Naive thymus-derived CD4-positive, alpha-beta T cell (primary cell): ENCODE data around the gene IQSEC2. TPM values are rescaled to one million over a fixed set of nuclear protein-coding genes. Genes with fewer than 3 reads are reported as not detected.

ENCODE experiments used
- ATAC-seq: fragments of 150-1000 bp; cut with Tn5 transposase; 2 replicates; pipeline ENCODE4 v1.10.0; 2021; ENCODE audit warnings: mild to moderate bottlenecking, moderate library complexity
- CTCF ChIA-PET: fragments of 350-600 bp; sonication (Branson Sonifier 250); formaldehyde crosslinking; loops from one replicate; lab custom pipeline; 2021; ENCODE audit warnings: antibody characterized with exemption; lab: Charles Lee
- POLR2A ChIA-PET: fragments of 350-600 bp; sonication (Branson Sonifier 250); formaldehyde crosslinking; loops from one replicate; lab custom pipeline; 2021; ENCODE audit warnings: antibody characterized with exemption, inconsistent platforms; lab: Charles Lee
- DNase-seq, 9 donors: peaks; one replicate each; pipeline versions ENCODE4 v3.0.0 to v3.0.0-alpha.2; 2020 to 2022; ENCODE audit warnings: mixed read lengths in 1 of 9
- H3K27ac ChIP-seq: one replicate; pipeline ENCODE4 v1.7.0; 2013; ENCODE audit warnings: mild to moderate bottlenecking, low read depth, low read length, moderate library complexity
- H3K27me3 ChIP-seq, 2 donors: one replicate each; pipeline ENCODE4 v1.7.0; 2013; ENCODE audit warnings: low read length in 2 of 2, mild to moderate bottlenecking in 2 of 2, moderate library complexity in 2 of 2; ENCODE audit not compliant: control insufficient read depth in 2 of 2, insufficient read depth in 2 of 2
- H3K36me3 ChIP-seq, 3 experiments: 1 replicate in 2 of 3; 2 replicates in 1 of 3; pipeline ENCODE4 v1.7.0; 2013; ENCODE audit warnings: low read length in 3 of 3, mild to moderate bottlenecking in 3 of 3, moderate library complexity in 1 of 3; ENCODE audit not compliant: insufficient read depth in 3 of 3, control insufficient read depth in 2 of 3
- H3K4me1 ChIP-seq, 2 donors: one replicate each; pipeline ENCODE4 v1.7.0; 2013; ENCODE audit warnings: low read length in 2 of 2, mild to moderate bottlenecking in 2 of 2, moderate library complexity in 1 of 2; ENCODE audit not compliant: control insufficient read depth in 2 of 2, insufficient read depth in 2 of 2
- H3K4me3 ChIP-seq: 2 replicates; pipeline ENCODE4 v1.7.0; 2013; ENCODE audit warnings: mild to moderate bottlenecking, low read length
- H3K9me3 ChIP-seq, 3 experiments: 1 replicate in 2 of 3; 2 replicates in 1 of 3; pipeline ENCODE4 v1.7.0; 2013; ENCODE audit warnings: low read length in 3 of 3; ENCODE audit not compliant: control insufficient read depth in 2 of 3
- H3K27ac Mint-ChIP-seq, 9 donors: one replicate each; pipeline ENCODE4 v1.8.0; 2020 to 2022; ENCODE audit warnings: mixed read lengths in 9 of 9, mild to moderate bottlenecking in 8 of 9, moderate library complexity in 5 of 9, inconsistent platforms in 2 of 9
- H3K27me3 Mint-ChIP-seq, 5 donors: one replicate each; pipeline ENCODE4 v1.8.0; 2021 to 2022; ENCODE audit warnings: mixed read lengths in 5 of 5, mild to moderate bottlenecking in 1 of 5
- H3K36me3 Mint-ChIP-seq, 5 donors: one replicate each; pipeline ENCODE4 v1.8.0; 2020 to 2022; ENCODE audit warnings: mixed read lengths in 5 of 5, mild to moderate bottlenecking in 3 of 5, inconsistent platforms in 1 of 5
- H3K4me1 Mint-ChIP-seq, 7 donors: one replicate each; pipeline ENCODE4 v1.8.0; 2020 to 2022; ENCODE audit warnings: mixed read lengths in 7 of 7, mild to moderate bottlenecking in 3 of 7, inconsistent platforms in 1 of 7
- H3K4me3 Mint-ChIP-seq, 10 donors: one replicate each; pipeline ENCODE4 v1.8.0; 2020 to 2022; ENCODE audit warnings: mild to moderate bottlenecking in 10 of 10, mixed read lengths in 10 of 10, moderate library complexity in 6 of 10, inconsistent platforms in 2 of 10
- H3K9me3 Mint-ChIP-seq, 11 donors: one replicate each; pipeline ENCODE4 v1.8.0; 2020 to 2022; ENCODE audit warnings: mixed read lengths in 11 of 11, mild to moderate bottlenecking in 4 of 11, inconsistent platforms in 1 of 11, moderate library complexity in 1 of 11
- intact Hi-C, 2 donors: fragments of 100-400 bp; cut with micrococcal nuclease; formaldehyde crosslinking; loops; one replicate each; pipeline ENCODE4 v1.15.1; 2023
- polyA plus RNA-seq, 2 donors: library from polyadenylated mRNA; unstranded; fragments of 300-500 nt; fragmentation: Illumina TruSeq; gene quantifications; one replicate each; pipeline ENCODE4 v1.2.3, GENCODE V29; 2021
- total RNA-seq, 6 experiments: library from RNA in 5 of 6; stranded (reverse) in 5 of 6; gene quantifications; 1 replicate in 5 of 6; 2 replicates in 1 of 6; pipeline ENCODE4 v1.2.3 and lab custom pipeline; 2021 to 2026

IQSEC2 gene
- total and polyA plus RNA-seq, 7 experiments from 2014 or later: 0.20 to 9.1 (median 0.46) TPM

DNA sequence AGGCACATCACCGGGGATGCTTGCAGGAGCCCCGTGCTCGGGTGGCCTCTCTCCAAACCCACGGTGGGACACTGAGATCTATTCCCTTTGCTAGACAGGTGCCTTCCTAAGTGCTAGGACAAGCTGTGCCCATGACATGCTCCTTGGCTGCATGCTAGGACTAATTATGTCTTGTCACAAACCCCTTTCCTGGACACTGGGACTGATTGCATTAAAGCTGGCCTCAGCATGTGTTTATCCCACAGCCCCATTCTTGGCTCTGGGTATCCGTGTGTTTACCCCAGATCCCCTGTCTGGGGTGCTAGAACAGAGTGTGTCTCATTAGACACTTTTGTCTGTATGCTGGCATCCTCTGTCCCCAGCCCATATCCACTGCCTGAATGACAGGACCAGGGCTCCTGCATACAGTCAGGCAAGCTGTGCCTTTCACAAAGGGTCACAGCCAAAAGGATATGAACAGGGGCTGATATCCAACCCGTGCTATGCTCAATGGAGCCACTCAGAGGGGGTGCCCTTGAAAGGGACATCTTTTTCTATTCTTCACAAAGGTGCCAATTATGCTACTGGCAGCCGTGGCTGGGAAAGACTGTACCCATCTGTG is 9.2 kb upstream of the IQSEC2 start:
- Mint-ChIP-seq H3K9me3 (no peaks in the 10 kb centered on the region), H3K4me3 (peak overlapping the region in 1 of 10 donors; percentile 25), H3K27me3 (no peaks in the 10 kb centered on the region), H3K36me3 (no peaks in the 10 kb centered on the region), H3K27ac (peak overlapping the region in 1 of 9 donors; percentile 5), H3K4me1 (peaks cover 7 to 31% (median 25%) of the 10 kb centered on the region in 7 donors)
- Histone ChIP-seq H3K27me3 (no peaks in the 10 kb centered on the region), H3K27ac (no peak overlapping the region), H3K36me3 (no peaks in the 10 kb centered on the region), H3K4me1 (peaks cover 6 to 19% of the 10 kb centered on the region in 2 donors), H3K9me3 (no peaks in the 10 kb centered on the region), H3K4me3 (no peak overlapping the region)
- intact Hi-C loops: no loop called here
- no peak for DNase-seq
- ChIA-PET CTCF (interaction anchor here (0.7 kb wide), 1 partner anchor 128 kb away, joined by 3 read pairs; no protein-coding TSS in a partner anchor), POLR2A (no interaction called here)
- no peak for ATAC-seq

GRCh38 chrX:53288189-53288588 is 6.8 kb upstream of the IQSEC2 start:
- peaks cover 7 to 37% (median 25%) of the 10 kb centered on the region in 7 donors for H3K4me1 Mint-ChIP-seq
- peak; percentile 50 for ATAC-seq
- CTCF ChIA-PET: interaction anchor here (0.6 to 1.8 kb wide), 6 partner anchors 22 to 194 kb away, joined by 3 to 5 read pairs (median 4); partner anchors contain the start of gene HSD17B10

GRCh38 chrX:53287493-53288138 is 6.2 kb upstream of the IQSEC2 start:
- H3K4me1 ChIP-seq: peaks cover 6 to 19% of the 10 kb centered on the region in 2 donors
- ATAC-seq (peak; percentile 69), DNase-seq (peak in 7 of 9 donors; percentile 23 to 45 (median 35))
- no peaks in the 10 kb centered on the region for H3K36me3 ChIP-seq
- Mint-ChIP-seq H3K9me3 (no peaks in the 10 kb centered on the region), H3K4me3 (peak overlapping the region; percentile 81 to 91 (median 84)), H3K4me1 (peaks cover 7 to 37% (median 25%) of the 10 kb centered on the region in 7 donors), H3K27ac (peak overlapping the region; percentile 78 to 93 (median 88)), H3K27me3 (no peaks in the 10 kb centered on the region), H3K36me3 (no peaks in the 10 kb centered on the region)
- CTCF ChIA-PET: interaction anchor here (0.6 to 1.8 kb wide), 8 partner anchors 23 to 234 kb away, joined by 3 to 5 read pairs (median 3); partner anchors contain the start of gene HSD17B10
- intact Hi-C loops: no loop called here
- POLR2A ChIA-PET: interaction anchor here (0.7 to 1.5 kb wide), 4 partner anchors 12 to 756 kb away, joined by 3 to 4 read pairs (median 3); no protein-coding TSS in a partner anchor
- no peaks in the 10 kb centered on the region for H3K9me3 ChIP-seq
- H3K4me3 ChIP-seq: peak overlapping the region; percentile 39
- peak overlapping the region; percentile 52 for H3K27ac ChIP-seq
- no peaks in the 10 kb centered on the region for H3K27me3 ChIP-seq

More at GRCh38 chrX:53288189-53288588, 6.8 kb upstream of the IQSEC2 start:
- Histone ChIP-seq H3K36me3 (no peaks in the 10 kb centered on the region), H3K27ac (peak overlapping the region; percentile 52), H3K4me1 (peaks cover 6 to 19% of the 10 kb centered on the region in 2 donors), H3K4me3 (peak overlapping the region; percentile 39), H3K27me3 (no peaks in the 10 kb centered on the region), H3K9me3 (no peaks in the 10 kb centered on the region)
- Mint-ChIP-seq H3K36me3 (no peaks in the 10 kb centered on the region), H3K4me3 (peak overlapping the region; percentile 81 to 91 (median 84)), H3K9me3 (no peaks in the 10 kb centered on the region), H3K27ac (peak overlapping the region; percentile 72 to 92 (median 87)), H3K27me3 (no peaks in the 10 kb centered on the region)
- DNase-seq: no peak
- intact Hi-C loops: no loop called here
- POLR2A ChIA-PET: interaction anchor here (0.8 to 1.5 kb wide), 2 partner anchors 145 to 755 kb away, joined by 3 to 4 read pairs; no protein-coding TSS in a partner anchor

DNA sequence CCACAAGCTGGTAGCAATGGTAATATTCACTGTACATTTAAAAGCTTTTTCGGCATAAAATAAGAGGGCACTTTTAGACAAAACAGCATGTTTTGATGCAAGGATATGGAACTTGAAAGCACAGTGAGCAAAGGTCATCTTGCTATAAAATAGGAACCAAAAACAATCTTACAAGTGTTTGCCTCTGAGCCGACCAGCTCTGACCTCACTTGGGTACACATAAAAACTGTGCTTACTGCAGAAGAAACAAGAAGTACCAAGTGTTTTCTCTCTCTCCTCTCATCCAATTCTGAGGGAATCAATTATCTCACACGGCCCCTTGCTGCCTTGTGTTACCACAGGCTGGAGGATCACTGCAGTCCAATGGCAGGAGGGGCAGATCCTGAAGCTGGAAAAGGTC is 4.8 kb upstream of the IQSEC2 start:
- Histone ChIP-seq H3K4me3 (no peak overlapping the region), H3K36me3 (no peaks in the 10 kb centered on the region), H3K27ac (no peak overlapping the region), H3K27me3 (no peaks in the 10 kb centered on the region), H3K9me3 (no peaks in the 10 kb centered on the region), H3K4me1 (peaks cover 6 to 19% of the 10 kb centered on the region in 2 donors)
- Mint-ChIP-seq H3K27ac (peak overlapping the region in 1 of 9 donors; percentile 33), H3K36me3 (no peaks in the 10 kb centered on the region), H3K9me3 (no peaks in the 10 kb centered on the region), H3K4me3 (peak overlapping the region in 5 of 10 donors; percentile 23 to 61 (median 25)), H3K4me1 (peaks cover 7 to 40% (median 25%) of the 10 kb centered on the region in 7 donors), H3K27me3 (no peaks in the 10 kb centered on the region)
- ChIA-PET POLR2A (interaction anchor here (0.6 kb wide), 1 partner anchor 1338 kb away, joined by 3 read pairs; no protein-coding TSS in a partner anchor), CTCF (interaction anchor here (1.8 kb wide), 1 partner anchor 26 kb away, joined by 4 read pairs; no protein-coding TSS in a partner anchor)
- intact Hi-C loops: no loop called here
- ATAC-seq (no peak), DNase-seq (no peak)

GRCh38 chrX:53285591-53285990 is 4.2 kb upstream of the IQSEC2 start:
- H3K36me3 ChIP-seq: no peaks in the 10 kb centered on the region
- H3K27me3 Mint-ChIP-seq: no peaks in the 10 kb centered on the region
- intact Hi-C loops: loop anchor here in 1 of 2 donors (1.0 to 2.0 kb wide), 2 partner anchors 27 to 151 kb away; no protein-coding TSS in a partner anchor
- DNase-seq: no peak
- H3K36me3 Mint-ChIP-seq: no peaks in the 10 kb centered on the region
- no peak overlapping the region for H3K27ac Mint-ChIP-seq
- H3K4me3 ChIP-seq: no peak overlapping the region
- POLR2A ChIA-PET: no interaction called here
- peaks cover 6 to 19% of the 10 kb centered on the region in 2 donors for H3K4me1 ChIP-seq
- H3K4me3 Mint-ChIP-seq: no peak overlapping the region
- no peaks in the 10 kb centered on the region for H3K27me3 ChIP-seq
- peaks cover 7 to 40% (median 25%) of the 10 kb centered on the region in 7 donors for H3K4me1 Mint-ChIP-seq
- CTCF ChIA-PET: interaction anchor here (1.8 kb wide), 1 partner anchor 27 kb away, joined by 4 read pairs; no protein-coding TSS in a partner anchor
- no peaks in the 10 kb centered on the region for H3K9me3 Mint-ChIP-seq
- ATAC-seq: no peak
- H3K9me3 ChIP-seq: no peaks in the 10 kb centered on the region
- no peak overlapping the region for H3K27ac ChIP-seq

DNA sequence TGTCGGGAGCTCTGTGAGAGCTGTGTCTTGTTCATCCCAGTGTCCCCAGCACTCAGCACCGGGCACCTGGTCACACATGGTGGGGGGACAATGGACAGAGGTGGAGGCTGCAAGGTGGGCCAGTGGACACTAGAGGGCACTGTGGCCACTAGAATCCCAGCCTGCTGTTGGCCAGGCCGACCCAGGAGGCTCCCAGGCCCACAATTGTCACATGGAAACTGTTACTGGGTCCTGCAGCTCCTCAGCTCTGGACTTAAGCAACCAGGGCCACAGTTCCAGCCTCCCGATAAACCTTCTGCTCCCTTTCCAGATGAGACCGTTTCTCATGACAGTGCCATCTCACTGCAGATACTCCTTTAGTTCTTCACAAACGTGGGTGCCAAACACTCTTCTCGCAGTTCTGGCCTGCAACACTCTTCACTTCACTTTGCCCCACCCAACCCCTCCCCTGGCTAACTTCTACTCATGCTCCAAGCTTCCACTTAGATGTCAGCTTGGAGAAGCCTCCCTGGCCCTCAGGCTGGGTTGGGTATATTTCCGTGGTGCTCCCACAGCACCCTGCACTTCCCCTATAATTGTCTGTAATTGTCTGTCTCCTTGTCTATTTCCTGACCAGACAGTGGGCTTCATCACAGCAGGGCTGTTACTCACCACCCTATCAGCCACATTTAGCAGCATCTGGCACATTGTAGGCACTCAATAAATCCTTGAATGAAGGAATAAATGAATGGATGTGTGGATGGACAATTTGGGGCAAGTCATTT is 3.5 kb upstream of the IQSEC2 start:
- no peak overlapping the region for H3K27ac ChIP-seq
- H3K4me3 Mint-ChIP-seq: no peak overlapping the region
- DNase-seq (peak in 8 of 9 donors; percentile 14 to 53 (median 40)), ATAC-seq (peak; percentile 78)
- no peaks in the 10 kb centered on the region for H3K9me3 ChIP-seq
- H3K36me3 Mint-ChIP-seq: no peaks in the 10 kb centered on the region
- no peaks in the 10 kb centered on the region for H3K36me3 ChIP-seq
- POLR2A ChIA-PET: no interaction called here
- H3K4me1 ChIP-seq: peaks cover 6 to 19% of the 10 kb centered on the region in 2 donors
- H3K27me3 ChIP-seq: no peaks in the 10 kb centered on the region
- H3K27ac Mint-ChIP-seq: peak overlapping the region in 1 of 9 donors; percentile 21
- intact Hi-C loops: loop anchor here in 1 of 2 donors (1.0 to 2.0 kb wide), 3 partner anchors 28 to 197 kb away; no protein-coding TSS in a partner anchor
- no peak overlapping the region for H3K4me3 ChIP-seq
- H3K4me1 Mint-ChIP-seq: peaks cover 14 to 47% (median 31%) of the 10 kb centered on the region in 7 donors
- no peaks in the 10 kb centered on the region for H3K27me3 Mint-ChIP-seq
- peaks cover 0 to 2% (median 0%) of the 10 kb centered on the region in 11 donors for H3K9me3 Mint-ChIP-seq
- CTCF ChIA-PET: interaction anchor here (1.0 to 1.8 kb wide), 3 partner anchors 10 to 28 kb away, joined by 3 to 4 read pairs (median 3); no protein-coding TSS in a partner anchor
